Pancreas (tissue), 10 donors: ENCODE measurements around the gene IL4R. TPM values are rescaled to one million over a fixed set of nuclear protein-coding genes. Genes with fewer than 3 reads are reported as not detected.

Experiments used
- ATAC-seq, 4 donors: fragments of 200-7000 bp; cut with Tn5 transposase; one replicate each; pipeline versions ENCODE4 v1.8.0 to v1.9.1; 2020; ENCODE audit warnings: mild to moderate bottlenecking in 4 of 4, moderate library complexity in 4 of 4
- DNase-seq, 6 donors: peaks; one replicate each; pipeline ENCODE4 v3.0.0-alpha.2; 2020
- FAIRE-seq: peaks from 2 replicates; lab custom pipeline; 2012; peaks lifted over from hg19 to GRCh38; lab: Jason Lieb, UNC
- H3K27ac ChIP-seq, 4 donors: fragments of 200-600 bp; sonication (generic); 1 replicate in 3 of 4; 2 replicates in 1 of 4; pipeline versions ENCODE4 v1.5.0 to v1.8.0; 2020
- H3K27me3 ChIP-seq, 4 donors: fragments of 200-600 bp; one replicate each; pipeline ENCODE4 v1.8.0; 2021
- H3K36me3 ChIP-seq, 3 donors: fragments of 200-600 bp; sonication (generic) in 1 of 3; one replicate each; pipeline versions ENCODE4 v1.5.0 to v1.8.0; 2020 to 2021
- H3K4me1 ChIP-seq, 3 donors: fragments of 200-600 bp; one replicate each; pipeline ENCODE4 v1.8.0; 2021
- H3K4me3 ChIP-seq, 4 donors: fragments of 200-600 bp; sonication (generic) in 2 of 4; one replicate each; pipeline versions ENCODE4 v1.5.0 to v1.8.0; 2020 to 2021
- H3K9me3 ChIP-seq, 4 donors: fragments of 200-600 bp; one replicate each; pipeline ENCODE4 v1.8.0; 2021
- WGBS, 2 donors: extraction: QIAGEN DNeasy Blood & Tissue Kit; methylation state at CpG; one replicate each; pipeline ENCODE4 v1.1.7; 2013; 5-methylcytosine and 5-hydroxymethylcytosine counted together
- intact Hi-C, 3 donors: fragments of 100-400 bp; cut with DNase I; formaldehyde crosslinking; loops; one replicate each; pipeline versions ENCODE4 v1.11.1 to v1.14.2; 2022
- polyA plus RNA-seq, 2 donors: library from polyadenylated mRNA; stranded (reverse); fragments of 200-250 nt; gene quantifications; one replicate each; pipeline ENCODE4 v1.2.3, GENCODE V29; 2013
- total RNA-seq, 6 donors: library from RNA; stranded (reverse); fragmentation: NEBNext Ultra II Directional in 4 of 6; extraction: Animal tissue kit (Norgen Biotek cat#: 25700) in 4 of 6; gene quantifications; one replicate each; pipeline versions ENCODE4 v1.2.1 to v1.2.4, GENCODE V29; 2021 to 2023
- TF ChIP-seq, protein P1 (sequence below), 4 donors: fragments of 200-600 bp; sonication (generic) in 3 of 4; IDR thresholded peaks; one replicate each; pipeline versions ENCODE4 v1.5.0 to v1.8.0; 2021; ENCODE audit warnings: antibody characterized with exemption in 4 of 4
- donor health status: healthy with polysubstance abuse.
- donor health status: DM: no; HTN: no; CAD: no; lungs with moderate emphysema.
- donor health status: DM: no; HTN: no; CAD: no.
- donor health status: control.
- donor health status: control.
- donor health status: Bipolar disorder and iron deficiency.
- donor health status: DM: yes; HTN: yes; CAD: no.
- donor health status: DM: no; HTN: no; CAD: no.
- donor health status: DM: no; HTN: no; CAD: no.
- donor health status: DM: yes; HTN: yes; CAD: no.

The IL4R gene
- total and polyA plus RNA-seq, 8 donors = 16.0 to 58.7 (median 30.3) TPM

GRCh38 chr16:27291722-27292240, 22.0 kb upstream of the IL4R start:
- WGBS, 2 donors = 83 to 89% methylated on average over 4 of the region's 4 CpGs
- ATAC-seq = no peak

DNA sequence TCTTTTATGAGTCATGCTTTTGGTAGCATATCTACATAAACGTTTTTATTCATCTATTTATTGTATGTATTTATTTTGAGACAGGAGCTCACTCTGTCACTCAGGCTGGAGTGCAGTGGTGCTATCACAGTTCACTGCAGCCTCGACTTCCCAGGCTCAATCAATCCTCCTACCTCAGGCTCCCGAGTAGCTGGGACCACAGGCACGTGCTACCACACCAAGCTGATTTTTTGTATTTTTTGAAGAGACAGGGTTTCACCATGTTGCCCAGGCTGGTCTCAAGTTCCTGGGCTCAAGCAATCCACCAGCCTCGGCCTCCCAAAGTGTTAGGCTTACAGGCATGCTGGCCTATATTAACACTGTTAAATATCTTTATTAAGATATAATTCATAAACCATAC, 20.4 kb upstream of the IL4R start:
- Histone ChIP-seq H3K27me3 (no peaks in the 10 kb centered on the region), H3K4me3 (no peak overlapping the region), H3K9me3 (no peaks in the 10 kb centered on the region), H3K27ac (no peak overlapping the region), H3K4me1 (no peaks in the 10 kb centered on the region), H3K36me3 (no peaks in the 10 kb centered on the region)
- DNase-seq = no peak
- no peak for FAIRE-seq
- intact Hi-C loops = no loop called here
- WGBS, 2 donors = 38 to 46% methylated on average over 5 of the region's 5 CpGs
- no peak for ATAC-seq
- TF ChIP-seq, protein P1, sequence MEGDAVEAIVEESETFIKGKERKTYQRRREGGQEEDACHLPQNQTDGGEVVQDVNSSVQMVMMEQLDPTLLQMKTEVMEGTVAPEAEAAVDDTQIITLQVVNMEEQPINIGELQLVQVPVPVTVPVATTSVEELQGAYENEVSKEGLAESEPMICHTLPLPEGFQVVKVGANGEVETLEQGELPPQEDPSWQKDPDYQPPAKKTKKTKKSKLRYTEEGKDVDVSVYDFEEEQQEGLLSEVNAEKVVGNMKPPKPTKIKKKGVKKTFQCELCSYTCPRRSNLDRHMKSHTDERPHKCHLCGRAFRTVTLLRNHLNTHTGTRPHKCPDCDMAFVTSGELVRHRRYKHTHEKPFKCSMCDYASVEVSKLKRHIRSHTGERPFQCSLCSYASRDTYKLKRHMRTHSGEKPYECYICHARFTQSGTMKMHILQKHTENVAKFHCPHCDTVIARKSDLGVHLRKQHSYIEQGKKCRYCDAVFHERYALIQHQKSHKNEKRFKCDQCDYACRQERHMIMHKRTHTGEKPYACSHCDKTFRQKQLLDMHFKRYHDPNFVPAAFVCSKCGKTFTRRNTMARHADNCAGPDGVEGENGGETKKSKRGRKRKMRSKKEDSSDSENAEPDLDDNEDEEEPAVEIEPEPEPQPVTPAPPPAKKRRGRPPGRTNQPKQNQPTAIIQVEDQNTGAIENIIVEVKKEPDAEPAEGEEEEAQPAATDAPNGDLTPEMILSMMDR (IDR thresholded peaks at IDR 0.05) = no peak

More at GRCh38 chr16:27291722-27292240, 22.0 kb upstream of the IL4R start:
- Histone ChIP-seq H3K4me1 (no peaks in the 10 kb centered on the region), H3K27ac (no peak overlapping the region), H3K36me3 (no peaks in the 10 kb centered on the region), H3K4me3 (no peak overlapping the region), H3K9me3 (no peaks in the 10 kb centered on the region), H3K27me3 (no peaks in the 10 kb centered on the region)
- no peak for FAIRE-seq
- TF ChIP-seq, protein P1 (IDR thresholded peaks at IDR 0.05) = no peak
- DNase-seq = no peak
- intact Hi-C loops = no loop called here

DNA sequence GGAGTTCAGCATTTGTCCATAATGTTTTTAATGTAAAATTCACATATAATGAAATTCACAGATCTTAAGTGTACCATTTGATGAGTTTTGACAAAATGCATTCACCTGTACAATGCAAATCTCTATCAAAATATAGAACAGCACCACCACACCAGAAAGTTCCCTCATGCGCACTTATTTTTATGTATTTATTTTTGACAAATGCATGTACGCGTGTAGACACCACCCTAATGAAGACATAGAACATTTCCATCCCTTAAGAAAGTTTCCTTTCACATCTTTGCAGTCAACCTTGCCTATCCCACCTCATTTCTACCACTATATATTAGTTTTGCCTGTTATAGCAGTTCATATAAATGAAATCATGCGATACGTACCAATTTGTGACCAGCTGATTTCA, 15.6 kb upstream of the IL4R start:
- ATAC-seq (no peak), FAIRE-seq (no peak), DNase-seq (no peak)
- intact Hi-C loops = no loop called here
- Histone ChIP-seq H3K27me3 (no peaks in the 10 kb centered on the region), H3K4me1 (no peaks in the 10 kb centered on the region), H3K9me3 (no peaks in the 10 kb centered on the region), H3K27ac (no peak overlapping the region), H3K36me3 (no peaks in the 10 kb centered on the region), H3K4me3 (no peak overlapping the region)
- WGBS, 2 donors = 95 to 98% methylated on average over 5 of the region's 5 CpGs
- TF ChIP-seq, protein P1 (IDR thresholded peaks at IDR 0.05) = no peak

- ATAC-seq = no peak
- TF ChIP-seq, protein P1 (IDR thresholded peaks at IDR 0.05) = no peak
- WGBS, 2 donors = 79 to 90% methylated on average over 3 of the region's 3 CpGs
- no peak for FAIRE-seq
- intact Hi-C loops = no loop called here
- no peaks in the 10 kb centered on the region for H3K4me1 ChIP-seq
- no peaks in the 10 kb centered on the region for H3K9me3 ChIP-seq
- H3K36me3 ChIP-seq = no peaks in the 10 kb centered on the region
- no peak overlapping the region for H3K27ac ChIP-seq
- no peak overlapping the region for H3K4me3 ChIP-seq
- DNase-seq = no peak
- no peaks in the 10 kb centered on the region for H3K27me3 ChIP-seq
Measured at GRCh38 chr16:27301236-27301861, 12.4 kb upstream of the IL4R start.

GRCh38 chr16:27302126-27302525, 11.6 kb upstream of the IL4R start:
- H3K36me3 ChIP-seq = no peaks in the 10 kb centered on the region
- no peaks in the 10 kb centered on the region for H3K9me3 ChIP-seq
- H3K4me1 ChIP-seq = no peaks in the 10 kb centered on the region
- H3K27ac ChIP-seq = no peak overlapping the region
- ATAC-seq (no peak), FAIRE-seq (no peak), DNase-seq (no peak)
- intact Hi-C loops = no loop called here
- TF ChIP-seq, protein P1 (IDR thresholded peaks at IDR 0.05) = no peak
- WGBS, 2 donors = 78 to 80% methylated on average over 3 of the region's 3 CpGs
- no peaks in the 10 kb centered on the region for H3K27me3 ChIP-seq
- H3K4me3 ChIP-seq = no peak overlapping the region
